Suppressor macrophage treated with lipopolysaccharide for 4 hours (primary cell): ENCODE measurements around the gene TRABD2A.
"Not testable (repeated sequence)": the region's sequence is repeated elsewhere in the genome, so short reads cannot be mapped to it uniquely, and the experiment has no call there.

Experiments
- DNase-seq: peaks from one replicate; pipeline ENCODE4 v3.0.0-alpha.2; 2020

The TRABD2A gene

GRCh38 chr2:84880645-84881521, at the start of gene TRABD2A:
TSS of gene TRABD2A (minus strand) at chr2:84881084. CDS start at chr2:84881039, 45 bp downstream.
- DNase-seq: peak; percentile 46

DNA sequence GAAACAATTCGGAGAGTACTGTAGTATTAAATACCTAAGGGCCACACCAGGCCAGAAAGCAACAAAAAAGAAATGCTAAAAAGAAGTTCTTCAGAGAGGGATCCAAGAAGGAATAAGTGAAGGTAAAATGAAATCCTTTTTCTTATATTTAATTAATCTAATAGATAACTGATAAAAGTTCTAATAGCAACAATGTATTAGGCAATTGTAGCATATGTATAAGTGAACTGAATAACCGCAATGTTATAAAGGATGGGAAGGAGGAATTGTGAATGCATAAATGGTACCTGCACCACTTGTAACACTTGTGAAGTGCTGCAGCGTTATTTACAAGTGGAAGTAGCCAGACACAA, 46.4 kb upstream of the TRABD2A start:
- no peak for DNase-seq

DNA sequence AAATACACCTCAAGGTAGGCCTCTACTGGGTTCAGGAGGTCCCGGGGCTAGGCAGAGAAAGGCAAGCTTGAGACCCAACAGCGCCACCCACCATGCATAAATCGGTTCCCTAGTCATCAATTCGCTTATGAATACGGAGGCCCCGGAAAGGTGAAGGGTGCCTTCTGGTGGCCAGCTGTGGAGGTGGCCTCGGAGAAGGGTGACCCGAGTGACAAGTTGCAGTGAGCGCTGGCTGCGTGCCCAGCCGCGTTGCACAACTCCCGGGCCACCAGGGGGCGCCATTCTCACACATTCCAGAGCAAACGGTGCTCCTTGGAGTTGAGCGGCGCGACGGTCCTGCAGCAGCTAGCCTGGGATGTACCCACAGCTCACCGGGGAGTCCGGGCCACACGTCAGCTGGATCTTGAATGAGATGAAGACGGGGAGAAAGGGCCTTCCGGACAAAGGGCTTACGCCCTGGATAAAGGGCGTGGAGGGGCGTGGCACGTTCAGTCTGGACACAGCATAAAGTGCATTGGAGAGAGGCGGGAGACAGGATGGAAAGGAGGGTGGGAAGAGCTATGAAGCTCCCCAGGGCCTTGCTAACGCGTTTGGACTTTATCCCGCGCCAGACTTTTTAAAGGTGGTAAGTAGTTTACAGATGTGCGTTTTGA, 45.0 kb upstream of the TRABD2A start:
- DNase-seq: peak; percentile 98

DNA sequence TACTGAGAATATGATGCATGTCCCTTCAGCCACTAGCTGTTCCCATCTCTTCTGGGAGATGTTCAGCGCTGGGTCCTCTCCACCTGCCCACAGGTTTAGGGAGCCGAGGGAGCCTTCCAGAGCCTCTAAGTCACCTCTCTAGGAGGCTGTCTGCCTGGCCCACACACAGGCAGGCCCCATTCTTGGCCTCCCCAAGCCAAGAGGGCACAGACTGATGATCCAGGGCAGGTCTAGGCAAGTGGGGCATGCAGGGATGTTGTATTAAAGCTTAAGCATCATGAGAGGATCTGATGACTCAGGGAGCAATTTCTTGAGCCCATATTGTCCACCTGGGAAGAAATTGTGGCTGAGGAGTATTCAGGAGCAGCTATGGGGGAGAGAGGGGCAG, 44.4 kb upstream of the TRABD2A start:
- no peak for DNase-seq

- peak; percentile 76 for DNase-seq
Measured at GRCh38 chr2:84924173-84925106, 43.6 kb upstream of the TRABD2A start.

DNA sequence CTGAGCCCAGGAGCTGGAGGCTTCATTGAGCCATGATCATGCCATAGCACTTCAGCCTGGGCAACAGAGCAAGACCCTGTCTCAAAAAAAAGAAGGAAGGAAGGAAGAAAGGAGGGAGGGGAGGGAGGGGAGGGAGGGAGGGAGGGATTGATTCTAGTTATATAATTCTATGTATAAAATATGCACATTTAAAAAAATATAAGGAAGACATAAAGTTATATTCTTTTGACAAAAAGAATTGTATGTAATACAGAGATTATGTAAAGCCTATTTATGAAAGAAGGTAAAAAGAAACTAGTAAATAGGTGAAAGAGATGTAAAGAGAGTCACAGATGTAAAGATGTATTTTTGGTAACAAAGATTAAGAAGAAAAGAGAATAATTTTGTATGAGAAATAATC, 42.1 kb upstream of the TRABD2A start:
- DNase-seq: no peak

DNA sequence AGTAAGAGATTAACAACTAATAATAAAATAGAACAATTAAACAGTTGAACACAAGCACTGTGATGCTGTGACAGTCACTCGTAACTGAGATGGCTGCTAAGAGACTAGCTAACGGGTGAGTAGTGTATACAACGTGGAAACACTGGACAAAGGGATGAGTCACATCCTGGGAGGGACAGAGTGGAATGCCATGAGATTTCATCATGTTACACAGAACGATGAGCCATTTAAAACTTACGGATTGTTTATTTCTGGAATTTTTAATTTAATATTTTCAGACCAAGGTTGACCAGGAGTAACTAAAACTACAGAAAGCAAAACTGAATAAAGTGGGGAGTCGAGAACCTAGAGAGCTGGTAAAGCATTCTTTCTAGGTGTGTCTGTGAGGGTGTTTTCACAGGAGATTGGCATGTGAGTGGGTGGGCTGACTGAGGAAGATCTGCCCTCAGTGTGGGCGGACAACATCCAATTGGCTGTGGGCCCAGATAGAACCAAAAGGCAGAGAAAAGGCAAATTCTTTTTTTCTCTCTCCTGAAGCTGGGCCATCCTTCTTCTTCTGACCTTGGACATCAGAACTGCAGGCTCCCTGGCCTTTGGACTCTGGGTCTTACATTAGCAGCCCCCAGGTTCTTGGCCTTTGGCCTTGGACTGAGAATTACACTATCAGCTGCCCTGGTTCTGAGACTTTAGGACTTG, 39.1 kb upstream of the TRABD2A start:
- DNase-seq: peak; percentile 92

DNA sequence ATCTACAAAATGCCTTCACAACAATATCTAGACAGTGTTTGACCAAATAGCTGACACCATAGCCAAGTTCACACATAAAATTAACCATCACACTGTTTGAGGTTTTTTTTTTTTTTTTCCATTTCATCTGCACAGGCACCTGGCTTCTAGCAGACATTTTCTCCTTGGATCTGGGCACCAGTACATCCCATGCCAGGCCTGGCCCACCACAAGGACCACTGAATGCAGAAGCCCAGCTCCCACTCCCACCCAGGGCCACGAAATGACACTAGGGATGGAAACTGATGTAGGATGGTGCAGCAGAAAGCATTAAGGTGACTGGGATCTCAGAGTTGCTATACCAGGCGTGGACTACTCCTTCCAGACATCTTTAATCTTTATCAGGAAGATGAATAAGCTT, 37.5 kb upstream of the TRABD2A start:
- DNase-seq: no peak

DNA sequence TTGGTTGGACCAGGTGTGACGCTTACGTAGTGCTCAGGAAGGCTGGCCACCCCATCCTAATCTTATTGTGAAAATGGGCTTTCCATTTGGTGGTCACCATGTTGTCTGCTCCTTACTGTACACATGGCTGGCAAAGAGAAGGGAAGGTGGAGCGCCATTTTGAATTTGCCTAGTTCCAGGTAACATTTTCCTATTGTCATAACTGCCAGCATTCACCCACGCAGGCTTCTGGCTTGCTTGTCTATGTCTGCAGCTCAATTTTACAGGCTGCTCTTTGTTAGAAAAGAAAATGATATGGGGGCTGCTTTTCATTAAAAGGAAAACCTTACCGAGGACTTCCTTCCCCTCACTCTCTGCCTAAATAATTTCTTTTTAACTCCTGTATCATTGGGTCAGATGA, 36.9 kb upstream of the TRABD2A start:
- not testable (repeated sequence) for DNase-seq

DNA sequence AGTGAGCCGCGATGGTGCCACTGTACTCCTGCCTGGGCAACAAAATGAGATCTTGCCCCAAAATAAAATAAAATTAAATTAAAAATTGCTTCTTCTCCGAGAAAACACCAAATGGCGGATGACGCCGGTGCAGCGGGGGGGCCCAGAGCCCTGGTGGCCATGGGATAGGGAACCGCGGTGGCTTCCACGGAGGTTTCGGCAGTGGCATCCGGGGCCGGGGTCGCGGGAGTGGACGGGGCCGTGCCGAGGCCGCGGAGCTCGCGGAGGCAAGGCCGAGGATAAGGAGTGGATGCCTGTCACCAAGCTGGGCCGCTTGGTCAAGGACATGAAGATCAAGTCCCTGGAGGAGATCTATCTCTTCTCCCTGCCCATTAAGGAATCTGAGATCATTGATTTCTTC, 34.8 kb upstream of the TRABD2A start:
- not testable (repeated sequence) for DNase-seq

GRCh38 chr2:84914334-84914733, 33.5 kb upstream of the TRABD2A start:
- no peak for DNase-seq

DNA sequence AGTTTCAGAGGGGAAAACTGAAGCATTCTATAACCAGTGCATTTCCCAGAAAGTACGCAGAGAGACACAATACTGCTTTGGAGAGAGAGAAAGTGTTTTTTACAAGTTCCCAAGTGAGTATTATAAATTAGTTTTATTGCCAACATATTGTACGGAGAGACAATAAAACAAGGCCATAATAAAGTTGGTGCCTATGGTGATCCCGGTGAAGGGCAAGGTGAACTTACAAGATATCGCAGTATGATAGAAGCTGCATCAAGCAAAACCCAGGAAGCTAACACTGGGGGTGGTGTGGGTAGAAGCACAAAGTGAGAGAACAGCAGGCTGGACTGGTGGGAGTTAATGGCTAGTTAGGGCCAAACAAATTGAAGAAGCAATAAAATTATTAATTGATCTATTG, 32.1 kb upstream of the TRABD2A start:
- no peak for DNase-seq

GRCh38 chr2:84911135-84911678, 30.3 kb upstream of the TRABD2A start:
- no peak for DNase-seq

DNA sequence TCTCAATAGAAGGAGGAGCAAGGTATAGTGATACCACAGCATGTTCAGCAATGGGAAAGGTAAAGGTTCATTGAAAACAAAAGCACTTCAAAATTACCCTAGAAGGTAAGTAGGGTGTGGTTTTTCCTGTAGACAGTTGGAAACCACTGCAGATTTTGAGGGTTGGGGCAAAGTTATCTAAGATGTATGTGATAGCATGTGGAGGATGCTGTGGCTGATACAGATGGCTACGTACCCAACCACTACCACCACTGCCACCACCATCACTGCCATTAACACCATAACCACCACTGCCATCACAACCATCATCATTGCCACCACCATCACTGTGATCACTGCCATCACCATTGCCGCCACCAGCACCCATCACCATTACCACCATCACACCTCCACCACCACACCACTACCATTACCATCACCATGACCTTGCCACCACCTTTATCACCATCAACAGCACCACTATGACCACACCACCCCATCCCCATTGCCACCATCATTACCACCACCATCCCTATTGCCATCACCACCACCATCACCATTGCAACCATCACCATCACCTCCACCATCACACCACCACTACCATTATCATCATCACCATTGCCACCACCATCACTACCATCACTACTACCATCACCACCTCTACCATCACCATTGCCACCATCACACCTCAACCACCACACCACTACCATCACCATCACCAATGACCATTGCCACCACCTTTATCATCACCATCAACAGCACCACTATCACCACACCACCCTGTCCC, 28.2 kb upstream of the TRABD2A start:
- no peak for DNase-seq

DNA sequence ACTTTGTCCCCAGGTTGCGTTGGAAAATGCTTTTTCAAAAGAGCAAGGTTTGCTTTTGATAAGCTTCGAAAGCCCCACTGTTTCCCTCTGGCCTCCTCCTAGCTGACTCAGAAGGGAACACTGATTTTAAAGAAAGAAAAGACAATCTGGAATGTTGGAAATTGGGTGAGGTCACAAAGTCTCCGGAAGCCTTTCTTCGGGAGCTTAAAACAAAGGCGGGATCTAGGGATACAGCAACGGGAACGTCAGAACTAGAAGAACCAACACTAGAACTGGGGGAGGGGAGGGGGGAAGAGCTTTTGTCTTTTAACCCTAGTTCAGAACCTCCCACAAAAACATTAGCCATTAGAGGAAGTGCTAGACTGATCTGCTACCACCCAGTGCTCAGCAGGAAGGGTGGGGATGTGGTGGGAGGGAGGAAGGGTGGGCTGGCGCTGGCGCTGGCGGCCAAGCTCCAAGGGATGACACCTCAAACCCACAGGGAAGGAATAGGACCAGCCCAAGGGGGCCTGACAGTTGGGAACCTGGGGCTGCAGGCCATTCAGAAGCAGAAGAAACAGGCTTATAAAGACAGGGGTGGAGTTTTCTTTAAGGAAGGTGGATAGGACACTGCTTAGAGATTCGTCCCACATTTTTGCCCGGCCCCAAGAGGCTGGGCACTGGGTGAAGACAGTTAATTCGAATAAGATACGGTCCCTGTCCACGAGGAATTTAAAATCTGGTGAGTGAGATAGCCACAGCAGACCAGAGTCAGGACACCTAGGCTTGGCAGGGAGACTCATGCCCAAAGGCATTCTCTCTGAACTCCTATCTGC, 26.2 kb upstream of the TRABD2A start:
- peak; percentile 88 for DNase-seq

DNA sequence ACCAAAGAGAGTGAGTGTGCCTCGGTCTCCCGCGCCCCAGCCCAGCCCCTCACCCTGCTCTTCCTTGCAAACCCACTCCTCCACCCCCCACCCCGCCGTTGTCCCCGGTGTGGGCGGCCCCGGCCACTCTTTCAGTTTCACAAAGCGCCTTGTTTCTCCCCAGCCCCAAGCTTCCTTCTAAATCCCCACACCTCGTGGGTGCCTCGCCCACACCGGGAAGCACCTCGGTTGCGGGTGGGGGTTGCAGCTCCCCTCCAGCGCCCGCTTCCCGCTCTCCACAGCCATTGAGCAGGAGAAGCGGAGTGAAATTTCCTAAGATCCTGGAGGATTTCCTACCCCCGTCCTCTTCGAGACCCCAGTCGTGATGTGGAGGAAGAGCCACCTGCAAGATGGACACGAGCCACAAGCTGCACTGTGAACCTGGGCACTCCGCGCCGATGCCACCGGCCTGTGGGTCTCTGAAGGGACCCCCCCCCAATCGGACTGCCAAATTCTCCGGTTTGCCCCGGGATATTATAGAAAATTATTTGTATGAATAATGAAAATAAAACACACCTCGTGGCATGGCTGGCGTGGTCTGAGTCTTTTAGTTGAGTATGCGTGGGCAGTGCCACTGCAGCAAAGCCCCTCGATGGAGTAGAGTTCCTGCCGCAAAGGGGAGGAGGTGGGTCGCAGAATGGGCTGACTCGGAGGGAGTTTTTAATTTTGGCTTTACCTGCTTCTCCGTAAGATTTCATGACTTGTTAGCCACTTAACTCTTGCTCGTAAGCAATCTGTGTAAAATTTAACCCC, 25.4 kb upstream of the TRABD2A start:
- DNase-seq: peak; percentile 84

DNA sequence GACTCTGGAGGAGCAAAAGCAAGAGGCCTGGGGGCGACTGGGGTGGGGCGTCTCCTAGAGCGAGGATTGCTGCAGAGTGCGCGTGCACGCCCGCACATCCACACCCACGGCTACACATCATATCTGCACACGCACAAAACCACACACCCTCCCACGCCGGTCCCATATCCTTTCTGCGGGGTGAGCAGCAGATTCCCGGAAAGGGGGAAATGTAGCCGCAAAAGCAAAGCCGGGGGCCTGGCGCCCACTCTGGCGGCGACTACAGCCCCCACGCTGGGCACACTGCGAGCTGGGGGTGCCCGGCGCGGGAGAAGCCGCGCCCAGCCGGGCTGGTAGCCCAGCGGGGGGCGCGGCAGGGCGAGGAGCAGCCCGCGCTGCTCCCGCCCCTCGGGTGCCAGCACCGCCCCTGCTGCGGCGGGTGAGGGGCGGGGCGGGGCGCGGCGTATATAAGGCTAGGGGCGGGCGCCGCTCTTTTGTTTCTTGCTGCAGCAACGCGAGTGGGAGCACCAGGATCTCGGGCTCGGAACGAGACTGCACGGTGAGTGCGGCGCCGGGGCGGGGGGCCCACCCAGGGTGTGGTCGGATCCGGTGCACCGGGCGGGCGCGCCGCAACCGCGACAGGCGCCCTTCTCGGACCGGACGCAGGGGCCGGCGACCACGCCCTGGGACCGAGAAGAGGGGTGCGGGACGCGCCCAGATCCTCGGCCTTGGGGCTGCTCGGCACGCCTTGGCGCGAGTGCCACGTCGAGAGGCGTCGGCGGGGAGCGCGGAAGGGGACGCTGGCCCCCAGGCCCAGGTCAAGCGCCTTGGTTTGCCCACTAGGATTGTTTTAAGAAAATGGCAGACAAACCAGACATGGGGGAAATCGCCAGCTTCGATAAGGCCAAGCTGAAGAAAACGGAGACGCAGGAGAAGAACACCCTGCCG, 24.6 kb upstream of the TRABD2A start, which contains the start of gene TMSB10:
TMSB10 (plus strand) TSS at position 476 of the 927 bp plus-strand sequence.
- peak; percentile 93 for DNase-seq

GRCh38 chr2:84904717-84905174, 23.9 kb upstream of the TRABD2A start:
- peak; percentile 80 for DNase-seq
